Endothelial cell of umbilical vein (primary cell): ENCODE measurements around the gene NTF3.

Experiments used
- POLR2A ChIP-seq: IDR thresholded peaks from 2 replicates; pipeline ENCODE4 v1.6.1; 2012; ENCODE audit warnings: low read depth, mild to moderate bottlenecking, control low read depth, low read length
- POLR2AphosphoS5 ChIP-seq: IDR thresholded peaks from 2 replicates; pipeline ENCODE4 v1.6.1; 2012; ENCODE audit warnings: low read depth, mild to moderate bottlenecking, control low read depth, low read length, moderate library complexity; ENCODE audit not compliant: insufficient read depth

GRCh38 chr12:5505751-5506150 lies 73.8 kb downstream of the NTF3 start:
- TF ChIP-seq POLR2AphosphoS5 (no peak), POLR2A (no peak)
